Adrenal gland (tissue), 12 donors: ENCODE results near the gene GSTO2. TPM values are rescaled to one million over a fixed set of nuclear protein-coding genes. Genes with fewer than 3 reads are reported as not detected.
"Not testable (repeated sequence)": the region's sequence is repeated elsewhere in the genome, so short reads cannot be mapped to it uniquely, and the experiment has no call there.

Source experiments
- DNase-seq, 7 donors: peaks; one replicate each; pipeline ENCODE4 v3.0.0-alpha.2; 2019 to 2020
- H3K27ac ChIP-seq, 5 donors: fragments of 200-600 bp; sonication (generic) in 4 of 5; 1 replicate in 3 of 5; 2 replicates in 2 of 5; pipeline versions ENCODE4 v1.5.1 to v1.8.0; 2016 to 2020; ENCODE audit warnings: mild to moderate bottlenecking in 1 of 5
- H3K27me3 ChIP-seq: fragments of 200-600 bp; 2 replicates; pipeline ENCODE4 v1.8.0; 2021
- H3K36me3 ChIP-seq, 2 donors: fragments of 200-600 bp; replicated peaks in 1 of 2; 1 replicate in 1 of 2; 2 replicates in 1 of 2; pipeline versions ENCODE4 v1.5.1 to v1.8.0; 2018 to 2022
- H3K4me1 ChIP-seq, 2 donors: fragments of 200-600 bp; replicated peaks in 1 of 2; 1 replicate in 1 of 2; 2 replicates in 1 of 2; pipeline versions ENCODE4 v1.5.1 to v1.8.0; 2018 to 2021
- H3K4me3 ChIP-seq, 4 donors: fragments of 200-600 bp; sonication (generic) in 3 of 4; one replicate each; pipeline ENCODE4 v1.5.1; 2016 to 2018
- H3K9me3 ChIP-seq, 3 donors: fragments of 200-600 bp; sonication (generic) in 1 of 3; replicated peaks in 1 of 3; 1 replicate in 2 of 3; 2 replicates in 1 of 3; pipeline versions ENCODE4 v1.5.1 to v1.8.0; 2016 to 2021
- POLR2A ChIP-seq, 2 donors: fragments of 450-650 bp; IDR thresholded peaks; one replicate each; pipeline ENCODE4 v1.6.1; 2017; ENCODE audit warnings: antibody characterized with exemption in 2 of 2, mild to moderate bottlenecking in 2 of 2, moderate library complexity in 1 of 2
- WGBS, 4 donors: extraction: QIAGEN DNeasy Blood & Tissue Kit in 2 of 4; methylation state at CpG; one replicate each; pipeline versions ENCODE4 v1.1.5 to v1.1.7; 2013 to 2017; 5-methylcytosine and 5-hydroxymethylcytosine counted together
- intact Hi-C, 2 donors: fragments of 100-400 bp; cut with DNase I; formaldehyde crosslinking; loops; one replicate each; pipeline versions ENCODE4 v1.14.1 to v1.15.0; 2022 to 2023
- polyA plus RNA-seq, 3 donors: library from polyadenylated mRNA; stranded (reverse); fragments of 200-250 nt in 2 of 3; fragments of 350-450 nt in 1 of 3; fragmentation: Illumina TruSeq in 1 of 3; extraction: RNeasy Lipid Tissue Mini Kit (QIAGEN cat#74804) in 1 of 3; gene quantifications; one replicate each; pipeline ENCODE4 v1.2.3, GENCODE V29; 2013 to 2014
- total RNA-seq, 9 donors: library from RNA; depleted of rRNA in 4 of 9; stranded (reverse); fragments of >200 nt in 4 of 9; fragments of 120-200 nt in 1 of 9; fragmentation: NEBNext Ultra II Directional in 1 of 9; extraction: Animal tissue kit (Norgen Biotek cat#: 25700) in 1 of 9; gene quantifications; one replicate each; pipeline versions ENCODE4 v1.1.0 to v1.2.4, GENCODE V29; 2013 to 2023
- TF ChIP-seq, protein P1 (sequence below), 6 experiments: fragments of 450-650 bp in 4 of 6; fragments of 200-600 bp in 2 of 6; sonication (generic) in 1 of 6; IDR thresholded peaks; 1 replicate in 5 of 6; 2 replicates in 1 of 6; pipeline versions ENCODE4 v1.5.1 to v1.8.0; 2016 to 2021; ENCODE audit warnings: antibody characterized with exemption in 6 of 6, mild to moderate bottlenecking in 2 of 6, moderate library complexity in 1 of 6
- donor health status: healthy with polysubstance abuse.
- donor health status: Bipolar disorder and iron deficiency.
- donor health status: DM: yes; HTN: yes; CAD: no.
- donor health status: DM: no; HTN: no; CAD: no.
- donor health status: DM: no; HTN: no; CAD: no.
- donor health status: DM: yes; HTN: yes; CAD: no.

Gene GSTO2
- total and polyA plus RNA-seq, 12 donors: 3.7 to 15.3 (median 7.3) TPM

DNA sequence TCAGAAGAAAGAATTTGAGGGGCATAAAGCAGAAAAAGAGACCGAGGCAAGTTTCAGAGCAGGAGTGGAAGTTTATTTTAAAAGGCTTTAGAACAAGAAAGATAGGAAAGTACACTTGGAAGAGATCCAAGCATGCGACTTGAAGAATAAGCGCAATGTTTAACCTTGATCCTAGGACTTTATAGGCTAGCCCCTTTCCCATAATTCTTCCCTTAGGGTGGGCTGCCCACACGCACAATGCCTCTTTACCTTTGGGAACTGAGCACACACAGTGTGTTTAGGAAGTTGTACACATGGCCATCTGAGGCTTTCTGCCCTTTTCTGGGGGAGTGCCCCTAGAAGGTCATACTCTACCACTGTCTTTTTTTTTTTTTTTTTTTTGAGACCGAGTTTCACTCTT, 25.5 kb upstream of the GSTO2 start:
- H3K27ac ChIP-seq: no peak overlapping the region
- H3K9me3 ChIP-seq: no peaks in the 10 kb centered on the region
- WGBS, 4 donors: 38 to 51% (median 46%) methylated on average over 5 of the region's 5 CpGs

DNA sequence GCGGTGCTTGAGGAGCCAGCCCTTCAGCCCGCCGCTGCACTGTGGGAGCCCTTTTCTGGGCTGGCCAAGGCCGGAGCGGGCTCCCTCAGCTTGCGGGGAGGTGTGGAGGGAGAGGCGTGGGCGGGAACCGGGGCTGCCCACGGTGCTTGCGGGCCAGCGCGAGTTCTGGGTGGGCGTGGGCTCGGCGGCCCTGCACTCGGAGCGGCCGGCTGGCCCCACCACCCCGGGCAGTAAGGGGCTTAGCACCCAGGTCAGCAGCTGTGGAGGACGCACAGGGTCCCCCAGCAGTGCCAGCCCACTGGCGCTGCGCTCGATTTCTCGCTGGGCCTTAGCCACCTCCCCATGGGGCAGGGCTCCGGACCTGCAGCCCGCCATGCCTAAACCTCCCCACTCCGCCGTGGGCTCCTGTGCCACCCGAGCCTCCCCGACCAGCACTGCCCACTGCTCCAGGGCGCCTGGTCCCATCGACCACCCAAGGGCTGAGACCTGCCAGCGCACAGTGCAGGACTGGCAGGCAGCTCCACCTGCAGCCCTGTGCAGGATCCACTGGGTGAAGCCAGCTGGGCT, 23.8 kb upstream of the GSTO2 start:
- H3K4me1 ChIP-seq: no peaks in the 10 kb centered on the region
- H3K36me3 ChIP-seq: no peaks in the 10 kb centered on the region
- intact Hi-C loops: no loop called here
- no peak for DNase-seq
- H3K4me3 ChIP-seq: no peak overlapping the region
- WGBS, 4 donors: 92 to 96% (median 94%) methylated on average over 6 to 34 of the region's 34 CpGs
- TF ChIP-seq POLR2A (IDR thresholded peaks at IDR 0.05): no peak
- TF ChIP-seq, protein P1, sequence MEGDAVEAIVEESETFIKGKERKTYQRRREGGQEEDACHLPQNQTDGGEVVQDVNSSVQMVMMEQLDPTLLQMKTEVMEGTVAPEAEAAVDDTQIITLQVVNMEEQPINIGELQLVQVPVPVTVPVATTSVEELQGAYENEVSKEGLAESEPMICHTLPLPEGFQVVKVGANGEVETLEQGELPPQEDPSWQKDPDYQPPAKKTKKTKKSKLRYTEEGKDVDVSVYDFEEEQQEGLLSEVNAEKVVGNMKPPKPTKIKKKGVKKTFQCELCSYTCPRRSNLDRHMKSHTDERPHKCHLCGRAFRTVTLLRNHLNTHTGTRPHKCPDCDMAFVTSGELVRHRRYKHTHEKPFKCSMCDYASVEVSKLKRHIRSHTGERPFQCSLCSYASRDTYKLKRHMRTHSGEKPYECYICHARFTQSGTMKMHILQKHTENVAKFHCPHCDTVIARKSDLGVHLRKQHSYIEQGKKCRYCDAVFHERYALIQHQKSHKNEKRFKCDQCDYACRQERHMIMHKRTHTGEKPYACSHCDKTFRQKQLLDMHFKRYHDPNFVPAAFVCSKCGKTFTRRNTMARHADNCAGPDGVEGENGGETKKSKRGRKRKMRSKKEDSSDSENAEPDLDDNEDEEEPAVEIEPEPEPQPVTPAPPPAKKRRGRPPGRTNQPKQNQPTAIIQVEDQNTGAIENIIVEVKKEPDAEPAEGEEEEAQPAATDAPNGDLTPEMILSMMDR (IDR thresholded peaks at IDR 0.05): no peak
- H3K9me3 ChIP-seq: no peaks in the 10 kb centered on the region
- H3K27me3 ChIP-seq: no peaks in the 10 kb centered on the region
- H3K27ac ChIP-seq: no peak overlapping the region

More for the DNA sequence above, 25.5 kb upstream of the GSTO2 start:
- intact Hi-C loops: no loop called here
- no peaks in the 10 kb centered on the region for H3K4me1 ChIP-seq
- H3K4me3 ChIP-seq: no peak overlapping the region
- no peaks in the 10 kb centered on the region for H3K36me3 ChIP-seq
- TF ChIP-seq, protein P1 (IDR thresholded peaks at IDR 0.05): no peak
- TF ChIP-seq POLR2A (IDR thresholded peaks at IDR 0.05): no peak
- H3K27me3 ChIP-seq: no peaks in the 10 kb centered on the region
- no peak for DNase-seq

DNA sequence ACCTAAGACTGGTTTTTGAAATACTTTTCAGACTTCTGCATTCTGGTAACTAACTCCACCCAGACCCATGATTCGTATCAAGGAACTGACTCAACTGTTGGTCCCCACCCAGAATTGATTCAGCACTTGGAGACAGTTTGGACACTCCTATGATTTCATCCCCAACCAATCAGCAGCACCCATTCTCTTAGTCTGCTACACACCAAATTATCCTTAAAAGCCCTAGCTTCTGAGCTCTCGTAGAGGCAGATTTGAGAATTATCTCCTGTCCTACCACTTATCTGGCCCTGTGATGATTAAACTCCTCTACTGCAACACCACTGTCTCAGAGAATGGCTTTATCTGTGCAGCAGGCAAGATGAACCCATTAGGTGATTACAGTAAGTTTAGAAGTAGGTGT, 22.0 kb upstream of the GSTO2 start:
- Histone ChIP-seq H3K27ac (no peak overlapping the region), H3K9me3 (no peaks in the 10 kb centered on the region), H3K4me1 (no peaks in the 10 kb centered on the region), H3K4me3 (no peak overlapping the region), H3K36me3 (no peaks in the 10 kb centered on the region), H3K27me3 (no peaks in the 10 kb centered on the region)
- intact Hi-C loops: no loop called here
- TF ChIP-seq, protein P1 (IDR thresholded peaks at IDR 0.05): no peak
- no peak for TF ChIP-seq POLR2A (IDR thresholded peaks at IDR 0.05)
- 32 to 53% (median 38%) methylated on average over 2 of the region's 2 CpGs for WGBS, 4 donors
- DNase-seq: peak in 1 of 7 donors; percentile 28

DNA sequence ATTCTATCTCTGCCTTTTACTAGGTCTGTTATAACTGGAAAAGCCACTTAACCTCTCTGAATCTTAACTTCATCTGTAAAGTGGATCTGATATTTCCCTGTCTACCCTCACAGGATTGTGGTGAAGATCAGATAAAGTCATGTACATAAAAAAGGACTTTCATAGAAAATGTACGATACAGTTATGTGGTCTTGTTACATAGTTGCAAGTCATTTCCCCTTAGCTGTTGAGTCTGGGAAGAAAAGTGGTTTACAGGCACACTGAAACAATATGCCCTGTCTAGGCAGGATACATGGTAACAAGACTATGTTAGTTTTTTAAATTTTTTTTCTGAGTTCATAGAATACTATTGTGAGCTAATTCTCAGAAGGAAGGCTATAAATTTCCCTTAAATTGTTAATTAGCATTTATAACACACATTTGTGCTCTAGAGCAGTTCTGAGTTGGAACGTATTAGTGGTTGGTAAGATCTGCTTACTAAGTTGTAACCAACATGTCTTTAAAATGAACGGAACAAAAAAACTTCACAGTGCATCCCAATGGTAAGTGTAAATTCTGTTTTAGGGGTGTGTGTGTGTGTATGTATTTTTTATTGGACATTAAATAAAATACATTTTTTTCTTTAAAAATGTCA, 21.4 kb upstream of the GSTO2 start:
- H3K36me3 ChIP-seq: no peaks in the 10 kb centered on the region
- intact Hi-C loops: no loop called here
- no peak for DNase-seq
- 65 to 80% (median 74%) methylated on average over 3 of the region's 3 CpGs for WGBS, 4 donors
- H3K27me3 ChIP-seq: no peaks in the 10 kb centered on the region
- no peaks in the 10 kb centered on the region for H3K9me3 ChIP-seq
- H3K27ac ChIP-seq: no peak overlapping the region
- H3K4me3 ChIP-seq: no peak overlapping the region
- TF ChIP-seq, protein P1 (IDR thresholded peaks at IDR 0.05): no peak
- no peak for TF ChIP-seq POLR2A (IDR thresholded peaks at IDR 0.05)
- peaks cover 0 to 3% of the 10 kb centered on the region in 2 donors for H3K4me1 ChIP-seq

DNA sequence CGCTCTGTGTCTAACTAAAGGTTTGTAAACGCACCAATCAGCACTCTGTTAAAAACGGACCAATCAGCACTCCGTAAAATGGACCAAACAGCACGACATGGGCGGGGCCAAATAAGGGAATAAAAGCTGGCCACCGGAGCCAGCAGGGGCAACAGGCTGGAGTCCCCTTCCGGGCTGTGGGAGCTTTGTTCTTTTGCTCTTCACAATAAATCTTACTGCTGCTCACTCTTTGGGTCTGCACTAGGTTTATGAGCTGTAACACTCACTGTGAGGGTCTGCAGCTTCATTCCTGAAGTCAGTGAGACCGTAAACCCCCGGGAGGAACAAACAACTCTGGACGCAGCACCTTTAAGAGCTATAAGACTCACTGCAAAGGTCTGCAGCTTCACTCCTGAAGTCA, 20.1 kb upstream of the GSTO2 start:
- intact Hi-C loops, H3K9me3 ChIP-seq, H3K4me3 ChIP-seq, DNase-seq, H3K36me3 ChIP-seq, H3K27ac ChIP-seq, H3K27me3 ChIP-seq: not testable (repeated sequence)
- peaks cover 6 to 16% of the 10 kb centered on the region in 2 donors for H3K4me1 ChIP-seq
- WGBS, 4 donors: 80 to 91% (median 82%) methylated on average over 10 to 11 of the region's 11 CpGs
